Heart left ventricle (tissue), 13 donors: ENCODE results near the gene CORO6.

Experiments used
- CTCF ChIP-seq, 12 donors: fragments of 200-600 bp; sonication (generic) in 4 of 12; IDR thresholded peaks; one replicate each; pipeline versions ENCODE4 v1.5.0 to v1.8.0; 2018 to 2022; ENCODE audit warnings: antibody characterized with exemption in 12 of 12, mild to moderate bottlenecking in 5 of 12
- POLR2A ChIP-seq, 2 donors: fragments of 450-650 bp; IDR thresholded peaks; one replicate each; pipeline ENCODE4 v1.6.1; 2017; ENCODE audit warnings: antibody characterized with exemption in 2 of 2, mild to moderate bottlenecking in 2 of 2, moderate library complexity in 2 of 2
- donor health status: ischemic (EF 13 %, LVEDD 7.1; RV severe dilation, severe dysfunction).
- donor health status: DM: no; HTN: yes; CAD: no.
- donor health status: DM: no; HTN: no; CAD: no.
- donor health status: ischemic (EF 25% LVEDD 6.9; RV normal size, moderate dysfunction).
- donor health status: ischemic (EF 25% LVEDD 5.7; RV mildly dilated, moderate dysfunction).
- donor health status: ischemic (EF 35%, LVEDD 5.7; RV mildly dilated, moderate dysfunction).
- donor health status: nonischemic (EF 11% LVEDD 7.7; RV severe dilation, severe dysfunction).
- donor health status: DM: yes; HTN: yes; CAD: no.
- donor health status: PGD.
- donor health status: ischemic (EF 29% LVEDD 5.4; RV normal size, mild dysfunction).
- donor health status: nonischemic (EF 23%, LVEDD 6.1; RV moderate dilation, normal function).

GRCh38 chr17:29595107-29595942, 27.4 kb downstream of the CORO6 start:
- TF ChIP-seq CTCF (IDR thresholded peaks at IDR 0.05) = no peak
- TF ChIP-seq POLR2A (IDR thresholded peaks at IDR 0.05) = no peak
